Activated gamma-delta T cell treated with anti-CD3 and anti-CD28 coated beads, Interleukin-2, amount 50 U/mL, for 16 hours (primary cell): ENCODE results near the gene TTLL11.

Source experiments
- DNase-seq: peaks from one replicate; pipeline ENCODE4 v3.0.0-alpha.2; 2020; ENCODE audit warnings: low read depth

The TTLL11 gene

DNA sequence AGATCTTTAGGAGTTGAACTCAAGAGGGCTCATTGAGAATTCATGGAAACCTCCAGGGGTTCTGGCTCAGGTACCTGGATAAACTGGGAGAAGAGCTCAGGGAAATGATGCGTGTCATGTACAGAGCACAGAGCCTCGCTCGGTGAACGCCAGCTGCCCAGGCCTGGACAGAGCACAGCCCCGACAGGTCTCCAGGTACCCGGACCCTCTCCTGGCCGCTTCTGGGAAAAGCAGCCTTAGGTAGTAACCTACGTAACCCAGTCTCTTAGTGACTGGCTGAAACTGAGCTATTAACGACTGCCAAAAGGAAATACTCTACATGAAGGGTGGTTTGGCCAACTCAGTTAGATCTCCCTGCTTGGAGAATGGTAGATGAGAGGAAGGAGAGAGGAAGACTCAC lies 157.4 kb downstream of the TTLL11 start:
- no peak for DNase-seq

DNA sequence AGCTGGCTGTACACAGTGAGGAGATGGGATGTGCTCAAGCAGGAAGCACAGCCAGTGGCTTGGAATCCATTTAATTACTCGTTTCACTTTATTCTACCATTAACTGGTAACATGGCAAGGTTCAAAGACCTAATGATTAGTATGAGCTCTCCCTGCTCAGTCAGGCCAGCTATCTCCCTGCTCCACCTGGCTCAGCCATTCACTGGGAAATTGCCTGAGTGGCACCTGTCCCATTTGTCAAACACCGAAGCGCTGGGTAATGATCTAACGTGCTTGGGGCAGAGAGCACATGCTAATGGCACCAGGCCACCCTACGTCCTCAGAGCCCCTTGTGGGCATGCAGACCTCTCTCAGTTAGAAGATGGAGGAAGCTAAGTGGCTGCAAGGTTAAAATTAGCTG lies 162.2 kb downstream of the TTLL11 start:
- DNase-seq = no peak

DNA sequence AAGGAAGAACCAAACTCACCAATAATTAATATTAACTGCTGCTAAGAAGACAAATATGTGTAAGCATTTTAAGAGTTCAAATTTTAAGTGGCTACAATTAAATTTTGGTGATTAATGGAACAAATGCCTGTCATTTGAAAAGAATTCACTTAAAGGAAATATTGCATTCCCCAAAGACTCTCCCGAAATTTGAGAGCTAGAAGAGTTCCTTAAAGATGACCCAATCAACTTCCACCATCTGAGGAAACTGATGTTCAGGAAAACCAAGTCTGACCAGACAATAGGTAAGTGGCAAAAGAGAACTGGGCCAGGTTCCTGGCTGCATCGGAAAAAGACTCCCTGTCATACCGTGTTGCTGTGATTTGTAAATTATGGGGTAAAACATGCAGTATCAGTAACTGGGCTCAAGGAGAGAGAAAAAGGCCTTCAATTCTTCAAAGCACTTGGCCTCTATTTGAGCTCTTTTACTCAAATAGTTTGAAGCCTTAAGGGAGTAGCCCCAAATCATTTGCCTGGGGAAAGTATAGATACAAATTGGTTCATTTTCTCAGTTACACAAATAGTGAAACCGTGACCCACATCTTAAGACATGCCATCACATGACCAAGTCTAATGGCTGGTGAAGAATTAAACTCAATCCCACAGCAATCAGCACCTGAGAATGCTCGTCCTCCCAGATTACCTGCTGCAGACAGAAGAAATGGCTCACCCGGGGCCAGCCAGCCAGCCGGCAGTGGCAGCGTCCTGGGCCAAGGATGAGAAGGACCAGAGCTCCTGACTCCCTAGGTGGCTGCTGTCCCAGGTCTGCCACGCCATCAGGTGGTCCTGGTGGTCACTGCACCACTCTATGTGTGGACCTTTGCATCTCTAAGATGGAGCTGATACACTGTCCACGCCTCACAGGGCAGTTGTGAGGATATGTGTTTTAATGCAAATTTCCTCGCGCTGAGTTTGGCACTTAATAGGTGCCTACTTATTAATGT lies 162.9 kb downstream of the TTLL11 start:
- no peak for DNase-seq

DNA sequence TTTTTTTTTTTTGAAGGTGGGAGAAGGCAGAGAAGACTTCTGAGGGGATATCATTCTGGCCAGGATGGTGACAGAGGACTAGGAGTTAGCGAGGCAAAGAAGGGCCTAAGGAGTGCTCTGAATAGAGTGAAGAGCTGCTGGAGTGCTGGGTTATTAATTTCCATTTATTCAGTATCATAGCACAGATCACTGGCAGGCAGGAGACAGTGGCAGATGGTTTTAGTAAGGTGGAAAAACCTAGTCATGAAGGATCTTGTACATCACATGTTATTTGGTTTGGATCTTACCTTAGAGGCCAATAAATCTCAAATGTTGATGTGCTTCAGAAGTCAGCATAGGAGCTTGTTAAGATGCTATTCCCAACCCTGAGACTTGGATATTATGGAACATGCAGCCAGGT lies 165.5 kb downstream of the TTLL11 start:
- no peak for DNase-seq

DNA sequence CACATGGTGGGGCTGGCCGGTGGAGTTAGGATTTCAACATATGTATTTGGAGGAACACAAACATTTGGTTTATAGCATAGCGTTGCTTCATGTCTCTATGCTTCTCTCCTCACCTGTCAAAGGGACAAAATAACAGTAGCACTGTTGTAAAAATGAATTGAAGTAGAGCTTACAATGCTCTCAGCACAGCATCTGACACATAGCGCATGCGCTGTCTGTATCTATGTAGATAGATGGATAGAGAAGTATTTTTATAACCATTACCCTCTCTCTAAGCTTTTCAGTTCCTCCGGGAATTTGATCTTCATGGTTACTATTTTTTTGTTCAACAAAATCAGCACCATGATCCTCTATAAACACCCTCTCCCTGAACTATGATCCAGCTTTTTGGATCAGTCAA lies 166.0 kb downstream of the TTLL11 start:
- DNase-seq = no peak

DNA sequence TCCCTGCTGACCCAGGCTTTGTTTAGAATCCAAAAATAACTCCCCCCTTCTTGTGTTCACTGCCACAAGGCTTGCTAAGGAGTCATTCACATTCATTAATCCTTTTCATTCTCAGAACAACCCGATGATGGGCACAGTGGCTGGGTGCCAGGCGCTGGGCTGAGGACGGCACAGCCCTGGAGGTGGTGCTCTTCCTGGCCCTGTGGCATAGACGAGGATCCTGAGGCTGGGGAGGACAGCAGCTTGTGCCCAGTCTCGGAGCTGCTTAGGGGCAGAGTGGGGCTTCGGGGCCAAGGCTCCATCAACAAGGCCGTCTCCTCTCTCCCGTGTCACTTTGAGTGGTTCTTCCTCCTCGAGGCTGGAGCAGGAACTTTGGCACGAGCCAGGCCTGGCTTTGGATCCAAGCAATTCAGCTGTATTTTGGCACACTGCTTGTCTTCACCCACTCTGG lies 166.7 kb downstream of the TTLL11 start:
- DNase-seq = no peak

DNA sequence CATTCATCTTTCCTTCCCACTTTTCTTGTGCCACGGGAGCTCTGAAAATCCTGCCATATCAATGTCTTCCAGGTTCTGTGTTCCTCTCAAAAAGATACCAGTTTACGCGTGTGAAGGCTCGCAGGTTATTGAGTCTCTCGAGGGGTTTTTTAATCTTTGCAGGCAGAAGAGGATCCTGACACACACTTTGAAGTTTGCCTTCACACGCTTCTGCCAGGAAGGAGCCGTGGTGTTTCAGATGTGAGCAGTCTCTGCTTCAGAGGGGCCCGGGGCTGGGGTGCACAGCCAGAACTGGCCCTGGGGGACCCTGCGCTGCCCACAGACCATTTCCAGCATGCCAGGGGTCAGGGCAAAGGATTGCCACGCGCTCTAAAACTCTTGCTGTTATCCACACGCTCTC lies 167.2 kb downstream of the TTLL11 start:
- DNase-seq = no peak

DNA sequence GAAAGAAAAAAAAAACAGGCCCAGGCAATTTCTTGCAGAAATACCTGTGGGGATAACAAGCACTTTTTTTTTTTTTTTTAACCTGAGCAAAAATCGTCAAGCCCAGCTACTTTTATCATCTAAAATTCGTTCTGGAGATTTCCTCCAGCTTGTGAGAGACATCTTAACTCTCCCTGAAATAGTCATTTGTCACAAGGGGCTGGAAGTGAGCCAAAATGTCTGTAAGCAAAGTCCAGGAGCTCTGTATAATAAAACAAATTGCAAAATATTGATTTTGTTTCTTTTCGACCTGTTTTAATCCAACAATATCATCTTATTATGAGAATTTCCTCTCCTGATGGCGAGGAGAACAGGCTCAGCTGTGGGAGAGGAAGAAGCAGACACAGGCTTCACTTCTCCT lies 168.4 kb downstream of the TTLL11 start:
- DNase-seq = no peak

DNA sequence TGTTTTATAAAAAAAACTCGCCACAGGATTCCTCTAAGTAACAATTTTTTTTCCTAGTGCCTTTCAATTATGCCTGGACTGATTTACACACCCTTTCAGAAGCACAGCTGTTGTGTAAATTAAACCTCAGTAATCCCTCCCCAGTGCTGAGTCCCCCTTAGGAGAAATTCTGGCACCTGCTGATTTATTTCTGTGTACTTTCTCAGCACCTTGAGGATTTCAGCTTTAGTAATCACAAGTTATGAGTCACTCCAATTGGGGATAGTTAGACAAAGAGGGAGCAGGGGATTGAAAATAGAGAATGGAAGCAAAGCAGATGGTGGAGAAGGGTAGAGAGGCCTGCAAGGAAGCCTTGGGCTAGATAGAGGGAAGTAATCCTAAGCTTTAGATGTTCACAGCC lies 171.7 kb downstream of the TTLL11 start:
- no peak for DNase-seq

DNA sequence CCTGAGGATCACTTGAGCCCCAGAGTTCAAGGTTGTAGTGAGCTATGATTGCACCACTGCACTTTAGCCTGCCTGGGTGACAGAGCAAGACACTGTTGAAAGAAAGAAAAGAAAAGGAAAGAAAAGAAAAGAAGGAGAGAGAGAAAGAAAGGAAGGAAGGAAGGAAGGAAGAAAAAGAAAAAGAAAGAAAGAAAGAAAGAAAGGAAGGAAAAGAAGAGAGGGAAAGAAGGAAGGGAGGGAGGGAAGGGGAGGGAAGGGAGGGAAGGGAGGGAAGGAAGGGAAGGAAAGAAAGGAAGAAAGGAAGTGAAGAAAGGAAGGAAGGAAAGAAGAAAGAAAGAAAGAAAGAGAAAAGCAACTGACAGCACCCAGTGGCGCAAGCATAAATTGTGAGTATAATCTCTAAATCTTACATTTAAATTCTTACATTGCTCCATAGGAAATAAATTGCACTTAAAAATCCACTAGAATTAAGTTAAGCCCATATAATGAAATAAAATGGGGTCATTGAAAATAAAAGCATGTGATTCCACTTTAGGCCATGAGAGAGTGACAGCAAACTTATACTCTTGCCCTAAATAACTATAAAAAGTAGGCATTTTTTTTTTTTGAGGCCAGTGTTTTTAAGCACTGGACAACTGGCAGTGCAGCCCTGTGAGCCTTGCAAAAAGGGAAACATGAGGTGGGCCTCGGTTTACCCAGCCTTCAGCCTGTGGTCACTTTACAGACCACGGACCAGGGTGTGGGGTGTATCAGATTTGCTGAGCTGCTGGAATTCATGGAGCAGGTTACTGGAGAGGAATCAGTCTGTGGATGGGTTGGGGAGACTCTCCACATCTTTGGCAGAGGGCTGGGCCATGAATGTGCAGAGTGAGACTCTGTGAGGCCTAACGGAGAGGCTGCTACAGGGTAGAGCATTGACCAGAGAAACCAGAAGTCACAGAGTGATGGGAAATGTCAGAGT lies 175.5 kb downstream of the TTLL11 start:
- DNase-seq = no peak

DNA sequence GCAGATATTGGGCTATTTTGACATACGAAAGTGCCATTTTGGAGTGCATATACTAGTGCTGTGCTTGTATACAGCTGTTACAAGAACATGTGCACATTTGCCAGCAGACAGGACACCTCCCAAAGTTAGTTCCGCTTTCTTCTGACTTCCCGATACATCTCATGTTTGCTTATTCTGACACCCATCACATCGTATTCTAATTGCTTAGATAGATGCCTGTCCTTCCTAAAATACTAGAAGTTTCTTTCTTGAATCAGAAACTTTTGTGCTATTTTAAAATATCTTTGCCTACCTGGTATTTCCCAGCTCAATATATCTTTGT lies 177.8 kb downstream of the TTLL11 start:
- no peak for DNase-seq

DNA sequence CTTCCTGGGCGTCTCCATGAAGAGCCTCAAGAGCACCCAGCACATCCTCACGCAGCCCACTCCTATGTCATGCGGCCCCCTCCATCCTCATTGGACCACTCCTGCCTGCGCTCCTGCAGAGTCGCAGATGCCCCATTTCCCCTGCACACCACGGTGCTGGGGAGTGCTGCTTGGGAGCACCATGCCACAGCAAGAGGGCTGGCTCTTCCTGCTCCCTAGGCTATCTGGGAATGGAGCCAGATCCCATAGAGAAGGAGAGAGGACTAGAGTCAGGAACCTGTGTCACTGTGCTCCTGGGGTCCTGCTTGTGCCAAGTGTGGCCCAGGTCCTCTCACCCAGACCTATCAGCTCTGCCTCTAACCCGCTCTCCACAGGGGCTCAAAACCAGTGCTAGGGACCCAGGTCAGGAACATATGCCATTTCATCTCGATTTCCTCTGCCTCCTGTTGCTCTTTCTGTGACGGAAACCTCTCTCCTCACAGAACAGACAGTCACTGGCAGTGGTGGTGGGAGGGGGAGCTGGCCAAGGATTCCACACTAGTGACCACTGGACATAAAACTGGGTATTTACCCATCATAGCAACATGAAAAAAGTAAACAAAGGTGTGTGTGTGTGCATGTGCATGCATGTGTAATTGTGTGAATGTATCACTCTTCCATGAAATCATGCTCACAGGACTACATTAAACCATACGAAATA lies 178.4 kb downstream of the TTLL11 start:
- no peak for DNase-seq

DNA sequence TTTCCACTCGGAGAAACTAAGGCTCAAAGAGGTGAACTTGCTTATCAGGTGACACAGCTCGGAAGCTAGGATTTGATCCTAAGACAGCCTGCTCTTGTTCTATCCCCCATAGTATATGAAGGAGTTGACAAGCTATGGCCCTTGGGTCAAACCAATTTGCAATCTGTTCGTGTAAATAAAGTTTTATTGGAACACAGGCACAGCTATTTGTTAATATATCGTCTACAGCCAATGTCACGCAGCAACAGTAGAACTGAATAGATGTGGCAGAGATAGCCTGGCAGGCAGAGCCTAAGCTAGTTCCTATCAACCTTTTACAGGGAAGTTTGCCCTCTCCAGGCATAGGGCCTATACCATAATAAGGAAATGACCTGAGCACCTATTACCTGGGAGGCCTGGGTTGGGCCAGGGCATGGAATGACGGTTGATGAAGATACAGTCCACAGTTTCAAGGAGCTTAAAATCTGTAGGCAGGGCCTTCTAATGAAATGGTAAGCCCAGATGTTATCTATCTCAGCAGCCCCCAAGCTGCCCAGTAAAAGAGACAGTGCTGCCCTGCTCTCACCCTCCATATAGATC lies 179.0 kb downstream of the TTLL11 start:
- no peak for DNase-seq

DNA sequence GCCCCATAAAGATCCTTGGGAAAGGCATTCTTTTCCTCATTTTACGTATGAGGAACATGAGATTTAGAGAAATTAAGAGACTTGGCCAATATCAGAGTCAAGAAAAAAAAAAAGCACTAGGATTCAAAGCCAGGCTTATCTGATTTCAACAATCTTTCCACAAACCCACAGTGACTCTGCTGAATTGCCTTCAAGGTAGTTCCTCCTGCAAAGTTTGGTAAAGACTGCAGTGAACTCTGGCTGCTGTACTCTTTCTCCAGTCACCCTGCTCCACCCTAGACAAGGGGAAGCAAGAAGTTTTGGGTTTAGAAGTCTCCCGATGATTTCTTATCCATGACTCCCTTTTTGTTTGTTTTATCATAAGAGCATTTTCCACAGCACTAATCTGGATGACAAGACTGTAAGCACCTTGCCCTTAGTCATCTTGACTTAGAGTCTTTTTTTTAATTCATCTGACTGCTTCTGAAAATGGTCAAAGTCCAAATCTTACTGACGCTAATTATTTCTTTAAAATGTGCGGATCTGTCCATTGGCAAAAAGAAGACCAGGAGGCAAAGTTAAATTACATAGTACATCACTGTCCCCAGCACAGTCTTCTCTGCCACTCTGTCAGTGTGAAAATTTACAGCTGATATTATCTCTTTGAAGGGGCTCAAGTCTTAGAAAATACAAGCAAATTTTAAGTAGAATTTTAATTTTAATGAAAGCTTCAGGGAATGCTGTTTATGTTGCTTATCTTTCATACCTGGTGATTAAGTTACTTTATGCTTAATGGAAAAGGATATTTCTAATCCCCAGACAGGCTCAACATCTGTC lies 180.1 kb downstream of the TTLL11 start:
- DNase-seq = no peak

DNA sequence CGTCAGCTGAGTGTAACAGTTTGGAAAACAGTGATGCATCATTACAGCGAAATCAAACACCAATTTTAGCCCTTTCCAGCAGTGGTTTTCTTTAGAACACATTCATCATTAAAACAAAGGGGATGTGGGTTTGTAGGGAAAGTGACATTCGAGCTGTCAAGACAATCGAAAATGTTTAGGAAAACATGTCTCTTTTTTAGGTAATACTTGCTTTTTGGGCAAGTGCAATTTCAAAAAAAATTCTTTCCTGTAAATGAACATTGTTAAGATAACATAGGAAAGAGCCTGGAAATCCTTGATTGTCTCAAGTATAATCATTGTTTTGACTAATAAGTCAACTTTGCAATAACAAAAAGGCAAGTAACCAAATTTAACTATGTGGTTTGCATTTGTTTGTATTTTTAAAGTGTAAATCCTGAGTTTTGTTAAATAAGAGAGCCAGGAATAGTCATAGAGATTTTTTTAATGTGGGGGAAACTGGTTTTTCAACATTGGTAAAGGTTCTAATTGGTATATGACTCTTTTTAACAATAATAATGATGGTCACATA lies 182.5 kb downstream of the TTLL11 start:
- DNase-seq = no peak

DNA sequence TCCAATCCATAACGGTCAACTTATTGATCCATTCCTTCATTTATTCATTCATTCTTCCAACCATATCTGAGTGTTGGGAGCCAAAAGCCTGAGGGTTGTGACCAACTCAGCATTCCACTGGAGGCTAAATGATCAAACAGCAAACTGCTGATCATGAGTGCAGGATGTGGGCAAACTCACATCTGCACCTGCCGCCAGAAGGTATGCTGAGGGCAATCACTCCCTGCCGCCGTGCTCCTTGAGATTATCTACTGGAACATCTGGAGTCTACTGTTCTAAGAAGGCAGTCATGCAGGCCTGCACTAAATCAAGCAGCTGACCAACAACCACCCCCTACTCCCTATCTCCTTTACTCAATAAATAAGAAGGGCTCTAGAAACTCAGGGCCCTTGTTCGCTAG lies 184.0 kb downstream of the TTLL11 start:
- DNase-seq = no peak

DNA sequence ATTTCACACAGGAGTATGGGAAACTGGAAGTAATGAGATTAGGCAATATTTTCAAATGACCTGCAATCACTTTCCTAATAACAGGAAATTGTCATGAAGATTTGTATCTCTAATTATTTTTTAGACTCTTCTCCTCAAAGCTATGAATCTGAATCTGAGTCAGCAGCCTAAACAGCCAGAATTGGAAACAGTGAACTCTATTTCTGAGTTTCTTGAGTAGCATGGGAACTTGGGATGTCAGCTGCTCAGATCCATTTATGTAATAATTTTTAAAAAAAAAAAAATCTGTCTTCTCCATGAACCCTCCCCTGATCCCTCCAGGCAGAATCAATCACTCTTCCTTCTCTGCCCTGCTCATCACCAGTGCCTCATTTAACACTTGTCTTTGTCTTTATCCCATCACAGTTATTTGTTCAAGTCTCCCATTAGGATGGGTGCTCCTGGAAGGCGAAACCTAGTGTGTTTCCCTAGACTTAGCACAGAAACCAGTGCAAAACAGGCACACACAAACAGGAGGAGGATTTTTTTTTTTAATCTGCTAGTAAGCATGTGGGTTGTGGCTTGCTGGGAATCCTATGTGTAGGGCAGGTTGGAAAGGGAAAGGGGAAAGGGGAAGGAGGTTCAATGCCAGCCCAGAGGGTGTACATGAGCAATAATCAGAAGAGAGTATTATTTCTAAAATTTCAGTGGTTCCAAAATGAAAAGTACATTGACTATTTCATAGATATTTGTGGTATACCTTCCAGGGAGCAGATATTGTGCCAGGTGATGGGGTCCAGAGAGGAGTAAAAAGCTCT lies 186.8 kb downstream of the TTLL11 start:
- DNase-seq = no peak

DNA sequence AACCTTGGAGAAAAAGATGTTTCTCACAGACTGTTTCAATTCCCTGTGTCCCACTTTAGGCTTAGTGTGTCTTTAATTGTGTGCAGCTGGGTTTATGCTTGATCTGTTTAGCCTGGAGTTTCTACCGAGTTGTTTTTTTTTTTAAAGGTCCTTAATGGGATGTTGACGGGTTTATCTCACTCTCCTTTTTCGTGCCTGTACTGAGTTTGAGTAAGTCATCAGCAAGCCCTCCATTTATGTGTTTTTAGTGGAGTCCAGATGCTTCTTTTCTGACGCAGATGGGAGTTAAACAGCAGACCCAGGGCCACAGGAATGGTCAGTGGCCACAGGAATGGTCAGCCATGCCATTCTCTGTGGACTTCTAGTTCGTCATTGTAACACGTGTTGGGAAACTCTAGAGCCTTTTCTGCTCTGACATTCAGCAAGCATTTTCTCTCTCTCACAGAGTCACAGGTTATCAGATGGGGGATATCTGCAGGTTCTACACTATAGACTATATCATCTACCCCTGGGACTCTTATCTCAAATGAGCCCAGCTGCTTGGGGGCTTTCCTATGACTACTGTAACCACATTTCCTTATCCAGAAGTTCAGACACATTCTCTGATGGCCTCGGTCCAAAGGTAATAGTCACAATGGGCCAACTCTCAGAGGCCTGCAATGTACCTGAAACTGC lies 190.5 kb downstream of the TTLL11 start:
- no peak for DNase-seq

DNA sequence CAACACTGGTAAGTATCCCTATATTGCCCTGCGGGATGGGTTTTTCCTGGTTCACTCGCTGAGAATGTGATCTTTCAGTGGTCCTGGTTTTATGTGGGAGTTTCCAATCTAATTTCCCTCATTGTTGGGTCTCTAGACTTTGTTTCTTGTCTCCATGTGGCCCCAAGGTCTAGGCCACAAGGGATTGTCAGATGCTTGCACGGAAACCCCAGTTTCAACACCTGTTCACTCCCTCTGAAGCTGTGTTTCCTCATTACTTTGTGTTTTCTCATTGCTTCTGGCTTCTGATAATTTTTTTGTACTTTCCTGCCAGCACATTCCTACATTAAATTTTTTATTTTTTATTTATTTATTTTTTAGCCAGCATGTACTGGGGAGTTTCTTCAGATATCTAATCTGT lies 191.5 kb downstream of the TTLL11 start:
- no peak for DNase-seq
